HEK293 (cell line): ENCODE data around the gene GLRX.

Source experiments
- CTCF ChIA-PET: fragments of 350-600 bp; formaldehyde crosslinking; extraction: SDS; loops from one replicate; lab custom pipeline; 2021; ENCODE audit warnings: antibody characterized with exemption; lab: Yijun Ruan, JAX
- POLR2A ChIA-PET: fragments of 300-600 bp; formaldehyde crosslinking; extraction: SDS; loops from one replicate; lab custom pipeline; 2020; ENCODE audit warnings: antibody characterized with exemption, inconsistent platforms; lab: Yijun Ruan, JAX
- H3K27ac ChIP-seq: fragments of 200-500 bp; sonication (Bioruptor generic); 2 replicates; pipeline ENCODE4 v1.5.1; 2014; ENCODE audit warnings: low read depth, low read length, control low read depth, inconsistent platforms; ENCODE audit errors: extremely low read depth
- H3K36me3 ChIP-seq, 2 experiments: fragments of 200-500 bp in 1 of 2; sonication (Bioruptor generic) in 1 of 2; 1 replicate in 1 of 2; 2 replicates in 1 of 2; pipeline ENCODE4 v1.5.1; 2014 to 2017; ENCODE audit warnings: inconsistent platforms in 2 of 2, low read length in 2 of 2; ENCODE audit not compliant: control insufficient read depth in 2 of 2, insufficient read depth in 1 of 2
- H3K4me1 ChIP-seq: fragments of 200-500 bp; sonication (Bioruptor generic); 2 replicates; pipeline ENCODE4 v1.5.1; 2014; ENCODE audit warnings: mild to moderate bottlenecking, low read length, inconsistent platforms; ENCODE audit not compliant: control insufficient read depth, insufficient read depth
- H3K4me3 ChIP-seq: 2 replicates; pipeline ENCODE4 v1.5.1; 2011; ENCODE audit warnings: low read depth, mild to moderate bottlenecking, control low read depth, low read length, moderate library complexity
- H3K9me3 ChIP-seq: fragments of 200-500 bp; sonication (Bioruptor generic); 2 replicates; pipeline ENCODE4 v1.5.1; 2014; ENCODE audit warnings: low read depth, low read length, inconsistent platforms; ENCODE audit not compliant: control insufficient read depth, insufficient read depth
- FEZF1 ChIP-seq: fragments of 450-650 bp; formaldehyde crosslinking; IDR thresholded peaks from 2 replicates; pipeline ENCODE4 v1.5.1; 2016; ENCODE audit warnings: missing biosample characterization, missing genetic modification characterization
- GFI1B ChIP-seq: fragments of 450-650 bp; formaldehyde crosslinking; IDR thresholded peaks from 2 replicates; pipeline ENCODE4 v1.5.1; 2016; ENCODE audit warnings: missing biosample characterization, missing genetic modification characterization
- GLI2 ChIP-seq: fragments of 450-650 bp; formaldehyde crosslinking; IDR thresholded peaks from 2 replicates; pipeline ENCODE4; 2017; ENCODE audit warnings: missing biosample characterization, missing genetic modification characterization, low read depth, borderline replicate concordance
- PRDM1 ChIP-seq: fragments of 450-650 bp; formaldehyde crosslinking; IDR thresholded peaks from 2 replicates; pipeline ENCODE4; 2016; ENCODE audit warnings: missing biosample characterization, missing genetic modification characterization
- SETDB1 ChIP-seq: IDR thresholded peaks from one replicate; pipeline ENCODE4 v1.6.1; 2017; ENCODE audit warnings: mild to moderate bottlenecking, low read length, moderate library complexity, mixed read lengths; ENCODE audit not compliant: insufficient read length
- TRIM28 ChIP-seq: IDR thresholded peaks from 2 replicates; pipeline ENCODE4 v1.6.1; 2011; ENCODE audit warnings: low read length, control low read depth, borderline replicate concordance
- WT1 ChIP-seq: fragments of 450-650 bp; formaldehyde crosslinking; IDR thresholded peaks from 2 replicates; pipeline ENCODE4 v1.5.1; 2016; ENCODE audit warnings: missing biosample characterization, missing genetic modification characterization
- ZBTB7A ChIP-seq: fragments of 450-650 bp; formaldehyde crosslinking; IDR thresholded peaks from 2 replicates; pipeline ENCODE4 v1.5.1; 2016; ENCODE audit warnings: low read depth, missing biosample characterization, missing genetic modification characterization
- ZNF175 ChIP-seq: fragments of 450-650 bp; formaldehyde crosslinking; IDR thresholded peaks from 2 replicates; pipeline ENCODE4 v1.5.1; 2016; ENCODE audit warnings: missing biosample characterization, missing genetic modification characterization
- ZNF202 ChIP-seq: fragments of 450-650 bp; formaldehyde crosslinking; IDR thresholded peaks from 2 replicates; pipeline ENCODE4 v1.5.1; 2016; ENCODE audit warnings: missing biosample characterization, missing genetic modification characterization, borderline replicate concordance
- ZNF211 ChIP-seq: fragments of 450-650 bp; formaldehyde crosslinking; IDR thresholded peaks from 2 replicates; pipeline ENCODE4 v1.5.1; 2016; ENCODE audit warnings: low read depth, missing biosample characterization, missing genetic modification characterization
- ZNF292 ChIP-seq: fragments of 450-650 bp; formaldehyde crosslinking; IDR thresholded peaks from 2 replicates; pipeline ENCODE4 v1.5.1; 2016; ENCODE audit warnings: low read depth, missing biosample characterization, missing genetic modification characterization, borderline replicate concordance
- ZNF391 ChIP-seq: fragments of 450-650 bp; formaldehyde crosslinking; IDR thresholded peaks from 2 replicates; pipeline ENCODE4 v1.5.1; 2016; ENCODE audit warnings: low read depth, missing biosample characterization, missing genetic modification characterization, borderline replicate concordance
- ZNF544 ChIP-seq: fragments of 450-650 bp; formaldehyde crosslinking; IDR thresholded peaks from 2 replicates; pipeline ENCODE4 v1.5.0; 2017; ENCODE audit warnings: missing biosample characterization, missing genetic modification characterization
- ZNF624 ChIP-seq: fragments of 450-650 bp; formaldehyde crosslinking; IDR thresholded peaks from 2 replicates; pipeline ENCODE4 v1.5.1; 2017; ENCODE audit warnings: missing biosample characterization, missing genetic modification characterization
- ZNF654 ChIP-seq: fragments of 450-650 bp; formaldehyde crosslinking; IDR thresholded peaks from 2 replicates; pipeline ENCODE4 v1.5.1; 2016; ENCODE audit warnings: low read depth, missing biosample characterization, missing genetic modification characterization
- ZNF777 ChIP-seq: fragments of 450-650 bp; formaldehyde crosslinking; IDR thresholded peaks from 2 replicates; pipeline ENCODE4 v1.5.1; 2017; ENCODE audit warnings: missing biosample characterization, missing genetic modification characterization, borderline replicate concordance
- ZNF830 ChIP-seq: fragments of 450-650 bp; IDR thresholded peaks from 2 replicates; pipeline ENCODE4 v1.5.0; 2018; ENCODE audit warnings: missing biosample characterization, missing genetic modification characterization, low read depth, mild to moderate bottlenecking, moderate library complexity
- ZSCAN30 ChIP-seq: fragments of 450-650 bp; IDR thresholded peaks from 2 replicates; pipeline ENCODE4 v1.5.1; 2018; ENCODE audit warnings: missing biosample characterization, mild to moderate bottlenecking, missing genetic modification characterization, moderate library complexity
- TF ChIP-seq, protein P1 (sequence below): fragments of 450-650 bp; formaldehyde crosslinking; IDR thresholded peaks from 2 replicates; pipeline ENCODE4 v1.5.1; 2017; ENCODE audit warnings: missing biosample characterization, missing genetic modification characterization
- TF ChIP-seq, protein P2 (sequence below): sonication (generic); formaldehyde crosslinking; IDR thresholded peaks from 2 replicates; pipeline ENCODE4 v1.8.1; 2022; ENCODE audit warnings: mild to moderate bottlenecking, moderate library complexity, missing genetic modification reagents
- TF ChIP-seq, protein P3 (sequence below): fragments of 450-650 bp; formaldehyde crosslinking; IDR thresholded peaks from 2 replicates; pipeline ENCODE4 v1.5.1; 2016; ENCODE audit warnings: missing biosample characterization, missing genetic modification characterization
- TF ChIP-seq, protein P4 (sequence below): fragments of 450-650 bp; formaldehyde crosslinking; IDR thresholded peaks from 2 replicates; pipeline ENCODE4 v1.5.1; 2016; ENCODE audit warnings: missing biosample characterization, missing genetic modification characterization
- TF ChIP-seq, protein P5 (sequence below): fragments of 450-650 bp; formaldehyde crosslinking; IDR thresholded peaks from 2 replicates; pipeline ENCODE4 v1.5.1; 2017; ENCODE audit warnings: missing biosample characterization, missing genetic modification characterization
- TF ChIP-seq, protein P6 (sequence below): fragments of 450-650 bp; formaldehyde crosslinking; IDR thresholded peaks from 2 replicates; pipeline ENCODE4 v1.5.1; 2016; ENCODE audit warnings: missing biosample characterization, missing genetic modification characterization
- TF ChIP-seq, protein P7 (sequence below): fragments of 450-650 bp; formaldehyde crosslinking; IDR thresholded peaks from 2 replicates; pipeline ENCODE4 v1.5.1; 2017; ENCODE audit warnings: missing biosample characterization, mild to moderate bottlenecking, missing genetic modification characterization, moderate library complexity

GLRX gene

DNA sequence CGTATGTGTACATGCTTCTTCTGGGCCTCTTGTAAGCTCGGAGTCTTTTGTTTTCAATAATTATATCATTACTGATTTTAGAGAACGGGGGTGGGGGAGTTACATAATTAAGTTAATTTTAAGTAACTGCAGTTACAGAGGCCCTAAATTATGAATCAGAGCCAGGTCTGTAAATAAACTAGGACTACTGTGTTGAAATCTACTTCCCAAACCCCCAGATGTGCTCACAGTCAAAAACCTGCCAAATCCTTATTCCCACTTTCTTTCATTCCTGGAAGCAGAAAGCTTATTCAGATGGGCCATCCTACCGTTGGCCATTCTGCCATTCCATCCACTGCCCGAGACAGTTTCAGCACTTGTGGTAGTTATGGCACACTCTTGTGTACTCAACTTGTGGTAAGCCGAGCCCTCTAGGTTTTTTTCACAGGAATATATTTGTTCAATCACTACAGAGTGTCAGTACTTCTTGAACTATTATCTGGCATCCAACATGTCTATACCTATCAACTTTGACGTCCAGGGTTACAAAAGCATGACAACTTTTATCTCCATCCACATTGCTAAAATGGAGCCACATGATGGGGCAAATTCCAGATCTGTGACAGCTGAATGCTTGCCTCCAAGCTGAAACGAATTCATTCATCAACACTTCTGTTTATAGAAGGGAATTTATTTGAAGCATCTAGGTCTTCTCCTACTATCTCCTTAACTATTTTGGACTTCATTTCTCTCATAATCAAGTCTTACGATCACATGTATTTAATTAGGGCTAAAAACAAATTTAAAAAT, 37.8 kb downstream of the GLRX start:
- CTCF ChIA-PET: interaction anchor here (0.5 to 4.0 kb wide), 4 partner anchors 30 to 121 kb away, joined by 3 to 86 read pairs (median 4); no protein-coding TSS in a partner anchor

DNA sequence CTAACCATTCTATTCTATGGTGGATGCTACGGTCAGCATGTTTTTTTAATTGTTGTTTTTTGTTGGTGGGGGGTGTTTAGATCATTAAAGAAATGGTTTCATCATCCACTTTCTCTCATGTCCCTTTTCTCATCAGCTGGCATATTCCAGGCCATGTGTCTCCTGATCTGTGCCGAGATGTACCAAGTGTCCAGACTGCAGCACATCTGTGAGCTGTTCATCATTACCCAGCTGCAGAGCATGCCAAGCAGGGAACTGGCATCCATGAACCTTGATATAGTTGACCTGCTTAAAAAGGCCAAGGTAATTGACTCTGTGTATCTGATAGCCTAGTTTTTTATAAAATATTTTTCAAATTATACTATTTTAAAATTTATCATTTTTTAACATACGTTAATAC, 38.9 kb downstream of the GLRX start:
- Histone ChIP-seq H3K4me1 (no peaks in the 10 kb centered on the region), H3K4me3 (no peak overlapping the region)
- POLR2A ChIA-PET: no interaction called here
- TF ChIP-seq ZNF624 (tag by site-specific recombination): no peak
- TF ChIP-seq, protein P1, sequence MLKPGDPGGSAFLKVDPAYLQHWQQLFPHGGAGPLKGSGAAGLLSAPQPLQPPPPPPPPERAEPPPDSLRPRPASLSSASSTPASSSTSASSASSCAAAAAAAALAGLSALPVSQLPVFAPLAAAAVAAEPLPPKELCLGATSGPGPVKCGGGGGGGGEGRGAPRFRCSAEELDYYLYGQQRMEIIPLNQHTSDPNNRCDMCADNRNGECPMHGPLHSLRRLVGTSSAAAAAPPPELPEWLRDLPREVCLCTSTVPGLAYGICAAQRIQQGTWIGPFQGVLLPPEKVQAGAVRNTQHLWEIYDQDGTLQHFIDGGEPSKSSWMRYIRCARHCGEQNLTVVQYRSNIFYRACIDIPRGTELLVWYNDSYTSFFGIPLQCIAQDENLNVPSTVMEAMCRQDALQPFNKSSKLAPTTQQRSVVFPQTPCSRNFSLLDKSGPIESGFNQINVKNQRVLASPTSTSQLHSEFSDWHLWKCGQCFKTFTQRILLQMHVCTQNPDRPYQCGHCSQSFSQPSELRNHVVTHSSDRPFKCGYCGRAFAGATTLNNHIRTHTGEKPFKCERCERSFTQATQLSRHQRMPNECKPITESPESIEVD (tag by site-specific recombination): no peak
- TF ChIP-seq ZSCAN30 (tag by site-specific recombination): no peak
- no peak for TF ChIP-seq WT1 (tag by site-specific recombination)
- TF ChIP-seq ZNF391: no peak
- TF ChIP-seq ZBTB7A (tag by site-specific recombination): no peak
- no peak for TF ChIP-seq ZNF830 (tag by site-specific recombination)
- TF ChIP-seq, protein P2, sequence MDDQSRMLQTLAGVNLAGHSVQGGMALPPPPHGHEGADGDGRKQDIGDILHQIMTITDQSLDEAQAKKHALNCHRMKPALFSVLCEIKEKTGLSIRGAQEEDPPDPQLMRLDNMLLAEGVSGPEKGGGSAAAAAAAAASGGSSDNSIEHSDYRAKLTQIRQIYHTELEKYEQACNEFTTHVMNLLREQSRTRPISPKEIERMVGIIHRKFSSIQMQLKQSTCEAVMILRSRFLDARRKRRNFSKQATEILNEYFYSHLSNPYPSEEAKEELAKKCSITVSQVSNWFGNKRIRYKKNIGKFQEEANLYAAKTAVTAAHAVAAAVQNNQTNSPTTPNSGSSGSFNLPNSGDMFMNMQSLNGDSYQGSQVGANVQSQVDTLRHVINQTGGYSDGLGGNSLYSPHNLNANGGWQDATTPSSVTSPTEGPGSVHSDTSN (CRISPR knock-in tag): no peak

More for the DNA sequence above, 37.8 kb downstream of the GLRX start:
- Histone ChIP-seq H3K4me1 (no peaks in the 10 kb centered on the region), H3K9me3 (no peaks in the 10 kb centered on the region), H3K27ac (no peak overlapping the region), H3K4me3 (no peak overlapping the region), H3K36me3 (peaks cover 5 to 25% of the 10 kb centered on the region in 2 experiments; a peak in 2 of 3 replicates)
- POLR2A ChIA-PET: no interaction called here
- TF ChIP-seq GLI2 (tag by site-specific recombination) (no peak), ZNF202 (no peak), GFI1B (tag by site-specific recombination) (no peak), FEZF1 (no peak), TRIM28 (no peak), ZNF777 (tag by site-specific recombination) (no peak), ZNF175 (tag by site-specific recombination) (no peak), ZNF544 (tag by site-specific recombination) (no peak), ZNF292 (no peak), ZNF211 (tag by site-specific recombination) (no peak), PRDM1 (tag by site-specific recombination) (no peak), SETDB1 (no peak), ZNF654 (tag by site-specific recombination) (no peak)
- TF ChIP-seq, protein P3, sequence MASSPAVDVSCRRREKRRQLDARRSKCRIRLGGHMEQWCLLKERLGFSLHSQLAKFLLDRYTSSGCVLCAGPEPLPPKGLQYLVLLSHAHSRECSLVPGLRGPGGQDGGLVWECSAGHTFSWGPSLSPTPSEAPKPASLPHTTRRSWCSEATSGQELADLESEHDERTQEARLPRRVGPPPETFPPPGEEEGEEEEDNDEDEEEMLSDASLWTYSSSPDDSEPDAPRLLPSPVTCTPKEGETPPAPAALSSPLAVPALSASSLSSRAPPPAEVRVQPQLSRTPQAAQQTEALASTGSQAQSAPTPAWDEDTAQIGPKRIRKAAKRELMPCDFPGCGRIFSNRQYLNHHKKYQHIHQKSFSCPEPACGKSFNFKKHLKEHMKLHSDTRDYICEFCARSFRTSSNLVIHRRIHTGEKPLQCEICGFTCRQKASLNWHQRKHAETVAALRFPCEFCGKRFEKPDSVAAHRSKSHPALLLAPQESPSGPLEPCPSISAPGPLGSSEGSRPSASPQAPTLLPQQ: no peak
- TF ChIP-seq, protein P4, sequence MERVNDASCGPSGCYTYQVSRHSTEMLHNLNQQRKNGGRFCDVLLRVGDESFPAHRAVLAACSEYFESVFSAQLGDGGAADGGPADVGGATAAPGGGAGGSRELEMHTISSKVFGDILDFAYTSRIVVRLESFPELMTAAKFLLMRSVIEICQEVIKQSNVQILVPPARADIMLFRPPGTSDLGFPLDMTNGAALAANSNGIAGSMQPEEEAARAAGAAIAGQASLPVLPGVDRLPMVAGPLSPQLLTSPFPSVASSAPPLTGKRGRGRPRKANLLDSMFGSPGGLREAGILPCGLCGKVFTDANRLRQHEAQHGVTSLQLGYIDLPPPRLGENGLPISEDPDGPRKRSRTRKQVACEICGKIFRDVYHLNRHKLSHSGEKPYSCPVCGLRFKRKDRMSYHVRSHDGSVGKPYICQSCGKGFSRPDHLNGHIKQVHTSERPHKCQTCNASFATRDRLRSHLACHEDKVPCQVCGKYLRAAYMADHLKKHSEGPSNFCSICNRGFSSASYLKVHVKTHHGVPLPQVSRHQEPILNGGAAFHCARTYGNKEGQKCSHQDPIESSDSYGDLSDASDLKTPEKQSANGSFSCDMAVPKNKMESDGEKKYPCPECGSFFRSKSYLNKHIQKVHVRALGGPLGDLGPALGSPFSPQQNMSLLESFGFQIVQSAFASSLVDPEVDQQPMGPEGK (tag by site-specific recombination): no peak
- TF ChIP-seq, protein P5, sequence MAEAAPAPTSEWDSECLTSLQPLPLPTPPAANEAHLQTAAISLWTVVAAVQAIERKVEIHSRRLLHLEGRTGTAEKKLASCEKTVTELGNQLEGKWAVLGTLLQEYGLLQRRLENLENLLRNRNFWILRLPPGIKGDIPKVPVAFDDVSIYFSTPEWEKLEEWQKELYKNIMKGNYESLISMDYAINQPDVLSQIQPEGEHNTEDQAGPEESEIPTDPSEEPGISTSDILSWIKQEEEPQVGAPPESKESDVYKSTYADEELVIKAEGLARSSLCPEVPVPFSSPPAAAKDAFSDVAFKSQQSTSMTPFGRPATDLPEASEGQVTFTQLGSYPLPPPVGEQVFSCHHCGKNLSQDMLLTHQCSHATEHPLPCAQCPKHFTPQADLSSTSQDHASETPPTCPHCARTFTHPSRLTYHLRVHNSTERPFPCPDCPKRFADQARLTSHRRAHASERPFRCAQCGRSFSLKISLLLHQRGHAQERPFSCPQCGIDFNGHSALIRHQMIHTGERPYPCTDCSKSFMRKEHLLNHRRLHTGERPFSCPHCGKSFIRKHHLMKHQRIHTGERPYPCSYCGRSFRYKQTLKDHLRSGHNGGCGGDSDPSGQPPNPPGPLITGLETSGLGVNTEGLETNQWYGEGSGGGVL (tag by site-specific recombination): no peak
- TF ChIP-seq, protein P6, sequence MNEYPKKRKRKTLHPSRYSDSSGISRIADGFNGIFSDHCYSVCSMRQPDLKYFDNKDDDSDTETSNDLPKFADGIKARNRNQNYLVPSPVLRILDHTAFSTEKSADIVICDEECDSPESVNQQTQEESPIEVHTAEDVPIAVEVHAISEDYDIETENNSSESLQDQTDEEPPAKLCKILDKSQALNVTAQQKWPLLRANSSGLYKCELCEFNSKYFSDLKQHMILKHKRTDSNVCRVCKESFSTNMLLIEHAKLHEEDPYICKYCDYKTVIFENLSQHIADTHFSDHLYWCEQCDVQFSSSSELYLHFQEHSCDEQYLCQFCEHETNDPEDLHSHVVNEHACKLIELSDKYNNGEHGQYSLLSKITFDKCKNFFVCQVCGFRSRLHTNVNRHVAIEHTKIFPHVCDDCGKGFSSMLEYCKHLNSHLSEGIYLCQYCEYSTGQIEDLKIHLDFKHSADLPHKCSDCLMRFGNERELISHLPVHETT: no peak
- TF ChIP-seq, protein P7, sequence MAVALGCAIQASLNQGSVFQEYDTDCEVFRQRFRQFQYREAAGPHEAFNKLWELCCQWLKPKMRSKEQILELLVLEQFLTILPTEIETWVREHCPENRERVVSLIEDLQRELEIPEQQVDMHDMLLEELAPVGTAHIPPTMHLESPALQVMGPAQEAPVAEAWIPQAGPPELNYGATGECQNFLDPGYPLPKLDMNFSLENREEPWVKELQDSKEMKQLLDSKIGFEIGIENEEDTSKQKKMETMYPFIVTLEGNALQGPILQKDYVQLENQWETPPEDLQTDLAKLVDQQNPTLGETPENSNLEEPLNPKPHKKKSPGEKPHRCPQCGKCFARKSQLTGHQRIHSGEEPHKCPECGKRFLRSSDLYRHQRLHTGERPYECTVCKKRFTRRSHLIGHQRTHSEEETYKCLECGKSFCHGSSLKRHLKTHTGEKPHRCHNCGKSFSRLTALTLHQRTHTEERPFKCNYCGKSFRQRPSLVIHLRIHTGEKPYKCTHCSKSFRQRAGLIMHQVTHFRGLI (tag by site-specific recombination): no peak

More for the DNA sequence above, 38.9 kb downstream of the GLRX start:
- H3K27ac ChIP-seq: no peak overlapping the region
- H3K9me3 ChIP-seq: no peaks in the 10 kb centered on the region
- CTCF ChIA-PET: interaction anchor here (1.1 to 4.0 kb wide), 3 partner anchors 29 to 120 kb away, joined by 3 to 86 read pairs (median 5); no protein-coding TSS in a partner anchor
- peaks cover 5 to 25% of the 10 kb centered on the region in 2 experiments; a peak in 2 of 3 replicates for H3K36me3 ChIP-seq
